C4-2B (cell line): Measurements from ENCODE around the gene KCNK7.

Experiments
- H3K27ac ChIP-seq: fragments of 450-650 bp; 2 replicates; pipeline ENCODE4 v1.5.1; 2017
- CTCF ChIP-seq: fragments of 450-650 bp; conservative IDR thresholded peaks from 2 replicates; pipeline ENCODE4 v1.5.1; 2017; ENCODE audit warnings: mild to moderate bottlenecking
- ZFX ChIP-seq: fragments of 450-650 bp; IDR thresholded peaks from 2 replicates; pipeline ENCODE4 v1.6.1; 2017

Gene KCNK7

GRCh38 chr11:65617990-65618751 is 22.6 kb upstream of the KCNK7 start:
- no peak overlapping the region for H3K27ac ChIP-seq
- TF ChIP-seq ZFX (no peak), CTCF (no peak)

- peak overlapping the region; percentile 94 for H3K27ac ChIP-seq
- TF ChIP-seq CTCF, result no peak
- no peak for TF ChIP-seq ZFX
Observed at GRCh38 chr11:65617136-65617850, 21.7 kb upstream of the KCNK7 start.

GRCh38 chr11:65616575-65617001 is 21.0 kb upstream of the KCNK7 start:
- peak overlapping the region; percentile 94 for H3K27ac ChIP-seq
- TF ChIP-seq ZFX, result no peak
- no peak for TF ChIP-seq CTCF

GRCh38 chr11:65615950-65616574 is 20.5 kb upstream of the KCNK7 start:
- H3K27ac ChIP-seq, result peak overlapping the region; percentile 94
- TF ChIP-seq CTCF (no peak), ZFX (peak; percentile 78; the same call in 1 of the 2 replicates)

- TF ChIP-seq ZFX, result no peak
- no peak for TF ChIP-seq CTCF
- H3K27ac ChIP-seq, result peak within 1 kb of the TSS; percentile 94
Observed at GRCh38 chr11:65615229-65615949, 19.8 kb upstream of the KCNK7 start, which contains the start of gene PCNX3. Gene PCNX3 (plus strand): TSS chr11:65615776. CDS start chr11:65616312, 536 bp downstream.

- peak overlapping the region; percentile 94 for H3K27ac ChIP-seq
Observed at GRCh38 chr11:65613091-65613928, 17.7 kb upstream of the KCNK7 start.

More at GRCh38 chr11:65613091-65613928, 17.7 kb upstream of the KCNK7 start:
- TF ChIP-seq CTCF (no peak), ZFX (no peak)
